Cerebellar cortex (tissue), 1 donor: ENCODE results near the gene STARD3NL.
"Not testable (repeated sequence)": the region's sequence is repeated elsewhere in the genome, so short reads cannot be mapped to it uniquely, and the experiment has no call there.

Experiments
- DNase-seq: peaks from one replicate; pipeline ENCODE4 v3.0.0-alpha.2; 2015; ENCODE audit warnings: low spot score

STARD3NL gene

GRCh38 chr7:38223306-38223705 is 45.3 kb downstream of the STARD3NL start:
- DNase-seq, result no peak

DNA sequence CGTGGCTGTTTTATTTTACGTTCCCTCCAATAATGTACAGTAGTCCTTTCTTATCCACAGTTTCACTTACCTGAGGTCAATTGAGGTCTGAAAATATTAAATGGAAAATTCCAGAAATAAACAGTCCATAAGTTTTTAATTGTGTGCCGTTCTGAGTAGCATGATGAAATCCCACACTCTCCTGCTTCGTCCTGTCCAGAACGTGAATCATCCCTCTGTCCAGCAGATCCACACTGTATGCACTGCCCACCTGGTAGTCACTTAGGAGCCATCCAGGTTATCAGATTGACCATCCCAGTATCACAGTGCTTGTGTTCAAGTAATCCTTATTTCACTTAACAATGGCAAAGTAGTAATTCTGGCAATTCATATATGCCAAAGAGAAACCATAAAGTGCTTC is 46.3 kb downstream of the STARD3NL start:
- no peak for DNase-seq

DNA sequence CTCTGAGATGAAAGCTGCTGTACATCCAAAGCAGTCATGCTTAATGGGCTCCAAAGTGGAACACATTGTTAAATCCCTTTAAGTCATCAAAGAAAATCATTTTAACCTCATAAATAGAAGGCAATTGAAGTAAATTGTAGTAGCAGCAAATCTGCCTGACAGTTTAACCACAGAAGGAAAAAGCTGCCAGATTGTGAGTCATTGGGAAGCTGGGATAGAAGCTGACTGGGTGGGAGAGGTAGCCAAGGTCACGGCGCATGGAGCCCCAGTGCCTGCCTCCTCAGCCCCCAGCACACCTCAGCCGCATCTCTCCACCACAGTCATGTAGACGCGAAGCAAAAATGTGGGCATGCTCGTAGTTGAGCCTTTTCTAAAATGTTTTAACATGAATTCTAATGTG is 51.3 kb downstream of the STARD3NL start:
- DNase-seq, result no peak

DNA sequence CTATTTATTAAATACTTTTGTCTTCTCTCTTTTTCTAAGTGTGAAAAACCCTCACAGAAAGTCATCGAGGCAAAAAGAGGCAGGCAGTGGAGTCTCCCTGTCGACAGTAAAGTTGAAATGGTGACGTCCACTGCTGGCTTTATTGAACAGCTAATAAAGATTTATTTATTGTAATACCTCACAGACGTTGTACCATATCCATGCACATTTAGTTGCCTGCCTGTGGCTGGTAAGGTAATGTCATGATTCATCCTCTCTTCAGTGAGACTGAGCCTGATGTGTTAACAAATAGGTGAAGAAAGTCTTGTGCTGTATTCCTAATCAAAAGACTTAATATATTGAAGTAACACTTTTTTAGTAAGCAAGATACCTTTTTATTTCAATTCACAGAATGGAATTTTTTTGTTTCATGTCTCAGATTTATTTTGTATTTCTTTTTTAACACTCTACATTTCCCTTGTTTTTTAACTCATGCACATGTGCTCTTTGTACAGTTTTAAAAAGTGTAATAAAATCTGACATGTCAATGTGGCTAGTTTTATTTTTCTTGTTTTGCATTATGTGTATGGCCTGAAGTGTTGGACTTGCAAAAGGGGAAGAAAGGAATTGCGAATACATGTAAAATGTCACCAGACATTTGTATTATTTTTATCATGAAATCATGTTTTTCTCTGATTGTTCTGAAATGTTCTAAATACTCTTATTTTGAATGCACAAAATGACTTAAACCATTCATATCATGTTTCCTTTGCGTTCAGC is 52.0 kb downstream of the STARD3NL start:
- DNase-seq, result no peak

- DNase-seq, result no peak
Observed at GRCh38 chr7:38232502-38233366, 54.7 kb downstream of the STARD3NL start.

DNA sequence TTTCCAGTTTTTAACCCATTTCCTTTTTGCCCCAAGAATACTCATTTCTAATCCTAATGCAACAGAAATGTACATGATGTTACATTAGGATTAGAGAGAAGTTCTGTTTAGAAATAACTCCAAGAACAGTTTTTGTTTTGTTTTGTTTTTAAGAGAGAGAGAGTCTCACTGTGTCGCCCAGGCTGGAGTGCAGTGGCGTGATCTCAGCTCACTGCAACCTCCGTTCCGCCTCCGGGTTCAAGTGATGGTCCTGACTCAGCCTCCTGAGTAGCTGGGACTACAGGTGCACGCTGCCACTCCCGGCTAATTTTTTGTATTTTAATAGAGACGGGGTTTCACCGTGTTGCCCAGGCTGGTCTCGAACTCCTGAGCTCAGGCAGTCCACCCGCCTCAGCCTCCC is 56.7 kb downstream of the STARD3NL start:
- DNase-seq, result not testable (repeated sequence)

DNA sequence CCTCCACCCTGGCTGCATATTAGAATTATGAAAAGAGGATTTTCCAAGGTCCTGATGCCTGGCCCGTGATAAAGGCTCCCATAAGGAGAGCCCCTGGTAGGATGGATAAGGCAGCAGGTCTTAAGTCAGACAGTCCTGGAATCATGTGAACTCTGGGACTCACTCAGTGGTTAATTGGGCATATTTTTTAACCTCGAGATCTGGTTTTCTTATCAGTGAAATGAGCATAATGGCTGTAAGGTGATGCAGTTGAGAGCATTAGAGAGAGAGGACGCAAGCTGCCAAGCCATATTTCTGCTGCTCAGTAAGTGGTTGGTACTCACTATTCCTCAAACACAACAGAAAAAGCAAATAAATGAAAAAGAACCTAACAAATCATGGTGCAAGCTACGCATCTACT is 57.6 kb downstream of the STARD3NL start:
- no peak for DNase-seq

DNA sequence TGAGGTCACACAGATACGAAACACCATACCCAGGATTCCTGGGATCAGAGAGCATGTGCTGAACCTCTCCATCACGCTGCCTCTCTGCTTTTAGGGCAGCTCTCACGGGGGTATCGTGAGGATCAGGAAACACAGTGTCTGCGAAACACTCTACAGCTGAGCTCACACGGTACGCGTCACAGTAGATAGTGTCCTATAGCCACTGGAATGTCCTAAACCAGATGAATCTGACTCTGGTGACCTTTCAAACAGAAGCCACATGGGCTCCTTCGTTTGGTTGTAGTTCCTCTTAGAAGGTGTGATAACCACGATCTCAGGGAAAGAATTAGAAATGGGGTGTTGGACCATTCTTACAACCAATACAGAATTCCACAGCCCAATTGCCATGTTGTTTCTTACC is 61.1 kb downstream of the STARD3NL start:
- DNase-seq, result not testable (repeated sequence)

DNA sequence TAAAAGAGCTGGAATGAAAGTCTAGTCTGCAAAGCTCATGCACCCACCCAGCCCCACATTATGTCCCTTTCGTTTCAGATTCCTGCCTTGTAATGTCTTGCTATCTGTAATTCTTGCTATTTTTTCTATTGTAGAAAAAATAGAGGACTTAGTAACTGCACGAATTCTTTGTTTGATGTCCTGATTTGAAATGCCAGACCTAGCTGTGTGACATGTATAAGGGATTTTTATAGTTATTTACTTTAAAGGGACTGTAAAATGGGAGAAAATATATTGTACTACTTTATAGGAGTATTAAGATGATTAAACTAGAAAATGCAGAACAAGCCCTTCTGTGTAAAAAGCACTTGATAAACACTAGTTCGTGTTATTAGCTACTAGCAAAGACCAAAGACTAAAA is 63.0 kb downstream of the STARD3NL start:
- DNase-seq, result no peak

DNA sequence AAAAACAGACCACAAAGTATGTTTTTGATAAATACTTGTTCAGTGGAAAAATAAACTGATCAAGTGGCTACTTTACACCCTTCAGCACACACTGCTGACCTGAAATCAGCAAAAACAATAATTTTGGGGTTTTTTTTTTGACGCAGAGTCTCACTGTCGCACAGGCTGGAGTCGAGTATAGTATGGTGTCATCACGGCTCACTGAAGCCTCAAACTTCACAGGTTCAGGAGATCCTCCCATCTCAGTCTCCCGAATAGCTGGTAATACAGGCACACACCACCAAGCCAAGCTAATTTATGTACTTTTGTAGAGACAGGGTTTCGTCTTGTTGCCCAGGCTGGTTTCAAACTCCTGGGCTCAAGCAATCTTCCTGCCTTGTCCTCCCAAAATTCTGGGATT is 64.8 kb downstream of the STARD3NL start:
- DNase-seq, result no peak

DNA sequence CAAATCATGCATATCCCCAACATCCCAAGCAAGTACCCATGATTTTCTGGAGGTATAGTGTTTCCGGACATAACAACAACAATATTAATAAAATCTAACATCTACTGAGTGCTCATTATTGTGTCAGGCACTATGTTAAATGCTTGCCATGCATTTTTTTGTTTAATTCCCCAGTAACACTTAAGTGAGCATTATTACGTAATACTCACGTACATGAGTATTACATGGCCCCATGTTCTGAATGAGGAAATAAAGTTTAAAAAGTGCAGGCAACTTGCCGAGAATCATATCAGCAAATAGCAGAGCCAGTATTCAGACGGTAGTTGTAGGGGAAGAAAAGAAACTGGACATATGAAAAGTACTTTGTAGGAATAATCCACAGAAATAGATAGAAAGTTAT is 65.3 kb downstream of the STARD3NL start:
- not testable (repeated sequence) for DNase-seq

- DNase-seq, result no peak
Observed at GRCh38 chr7:38244516-38244915, 66.5 kb downstream of the STARD3NL start.

DNA sequence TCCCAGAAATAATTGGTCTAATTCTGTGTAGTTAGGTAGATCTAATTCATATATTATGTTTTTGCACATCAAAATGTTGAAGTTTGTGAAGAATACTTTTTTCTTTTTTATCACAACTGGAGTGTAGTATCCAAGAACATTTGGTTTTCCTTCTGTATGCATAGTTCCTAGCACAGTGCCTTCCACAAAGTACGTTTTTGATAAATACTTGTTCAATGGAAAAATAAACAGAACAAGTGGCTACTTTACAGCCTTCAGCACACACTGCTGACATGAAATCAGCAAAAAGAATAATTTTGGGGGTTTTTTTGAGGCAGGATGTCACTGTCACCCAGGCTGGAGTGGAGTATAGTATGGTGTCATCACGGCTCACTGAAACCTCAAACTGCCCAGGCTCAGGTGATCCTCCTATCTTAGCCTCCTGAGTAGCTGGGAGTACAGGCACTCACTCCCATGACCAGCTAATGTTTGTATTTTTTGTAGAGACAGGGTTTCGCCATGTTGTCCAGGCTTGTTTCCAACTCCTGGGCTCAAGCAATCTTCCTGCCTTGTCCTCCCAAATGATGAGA is 67.4 kb downstream of the STARD3NL start:
- DNase-seq, result no peak

- no peak for DNase-seq
Observed at GRCh38 chr7:38248069-38248567, 70.1 kb downstream of the STARD3NL start.

GRCh38 chr7:38249849-38250248 is 71.8 kb downstream of the STARD3NL start:
- not testable (repeated sequence) for DNase-seq

GRCh38 chr7:38257350-38257677 is 79.3 kb downstream of the STARD3NL start:
- DNase-seq, result no peak

- not testable (repeated sequence) for DNase-seq
Observed at GRCh38 chr7:38259157-38259556, 81.1 kb downstream of the STARD3NL start.

- not testable (repeated sequence) for DNase-seq
Observed at GRCh38 chr7:38261601-38262000, 83.6 kb downstream of the STARD3NL start.

GRCh38 chr7:38262026-38262425 is 84.0 kb downstream of the STARD3NL start:
- DNase-seq, result not testable (repeated sequence)

DNA sequence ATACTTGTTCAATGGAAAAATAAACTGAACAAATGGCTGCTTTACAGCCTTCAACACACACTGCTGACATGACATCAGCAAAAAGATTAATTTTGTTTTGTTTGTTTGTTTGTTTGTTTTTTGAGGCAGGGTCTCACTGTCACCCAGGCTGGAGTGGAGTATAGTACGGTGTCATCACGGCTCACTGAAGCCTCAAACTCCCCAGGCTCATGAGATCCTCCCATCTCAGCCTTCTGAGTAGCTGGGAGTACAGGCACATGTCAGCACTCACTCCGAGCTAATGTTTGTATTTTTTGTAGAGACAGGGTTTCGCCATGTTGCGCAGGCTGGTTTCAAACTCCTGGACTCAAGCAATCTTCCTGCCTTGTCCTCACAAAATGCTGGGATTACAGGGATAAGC is 84.5 kb downstream of the STARD3NL start:
- no peak for DNase-seq

- DNase-seq, result not testable (repeated sequence)
Observed at GRCh38 chr7:38263274-38263673, 85.2 kb downstream of the STARD3NL start.

- DNase-seq, result not testable (repeated sequence)
Observed at GRCh38 chr7:38264602-38265001, 86.6 kb downstream of the STARD3NL start.

- not testable (repeated sequence) for DNase-seq
Observed at GRCh38 chr7:38265958-38266357, 87.9 kb downstream of the STARD3NL start.
